ENCODE results near the gene ACVR2A.

ACVR2A gene

DNA sequence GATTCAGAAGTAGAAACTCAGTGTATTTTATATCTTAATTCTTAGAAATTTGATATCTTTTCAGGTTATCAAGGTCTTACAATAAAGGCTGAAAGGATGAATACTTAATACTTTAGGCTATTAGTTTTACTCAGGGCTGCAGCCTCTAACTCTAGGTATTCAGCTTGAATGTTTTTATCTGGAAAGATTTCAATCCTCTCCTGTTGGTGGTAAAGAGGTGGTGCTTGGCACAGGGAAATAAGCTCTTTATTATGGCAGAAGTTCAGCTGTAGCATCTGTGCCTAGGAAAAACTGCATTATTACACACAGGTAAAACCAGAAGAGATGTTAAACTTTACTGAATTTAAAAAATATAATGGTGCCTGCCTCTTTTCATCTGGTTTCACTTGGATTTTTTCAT, 11.1 kb downstream of the ACVR2A start:
- DNase-seq, result no peak

DNA sequence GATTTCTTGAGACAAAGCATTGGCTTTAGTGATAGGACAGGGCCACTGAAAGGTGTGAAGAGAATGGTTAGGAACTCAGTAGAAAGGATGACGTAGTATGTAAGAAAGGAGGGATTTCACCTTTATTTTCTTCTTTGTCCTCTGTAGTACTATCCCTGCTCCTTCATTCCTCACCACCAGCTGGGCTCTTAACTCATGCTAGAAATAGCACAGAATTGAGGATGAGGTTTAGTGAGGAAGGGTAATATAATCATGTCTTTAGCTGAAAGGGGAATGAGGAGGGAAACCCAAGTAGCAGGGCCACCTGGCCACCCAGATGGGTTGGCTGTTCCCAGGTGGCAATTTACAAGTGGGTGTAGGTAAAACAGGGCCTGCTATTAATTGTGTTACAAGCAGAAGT, 15.2 kb downstream of the ACVR2A start:
- peak; percentile 16 for DNase-seq

DNA sequence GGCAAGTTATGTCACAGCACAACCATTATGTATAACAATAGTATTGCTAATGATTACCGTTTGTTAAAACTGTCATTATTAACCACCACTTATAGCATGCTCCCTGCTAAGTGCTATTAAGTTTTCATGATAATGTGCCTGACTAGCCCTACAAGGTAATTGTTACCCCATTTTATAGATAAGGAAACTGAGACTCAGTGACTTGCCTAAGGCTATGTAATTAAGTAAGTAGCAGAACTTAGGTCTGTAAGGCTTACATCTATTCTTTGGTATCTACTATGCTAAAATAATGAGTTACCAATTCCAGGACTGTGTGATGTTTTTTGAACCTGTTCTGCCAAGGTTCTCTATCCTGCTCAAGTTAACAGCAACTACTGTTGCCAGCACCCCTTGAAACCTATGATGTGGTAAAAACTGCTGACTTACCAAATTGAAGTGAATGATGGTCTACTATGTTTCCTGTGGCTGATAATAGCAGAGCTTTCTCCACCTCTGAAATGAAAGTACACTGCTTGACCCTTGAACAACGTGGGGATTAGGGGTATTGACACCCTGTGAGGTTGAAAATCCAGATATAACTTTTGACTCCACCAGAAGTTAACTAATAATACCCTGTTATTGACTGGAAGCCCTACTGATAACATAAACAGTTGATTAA, 18.2 kb downstream of the ACVR2A start:
- no peak for DNase-seq

DNA sequence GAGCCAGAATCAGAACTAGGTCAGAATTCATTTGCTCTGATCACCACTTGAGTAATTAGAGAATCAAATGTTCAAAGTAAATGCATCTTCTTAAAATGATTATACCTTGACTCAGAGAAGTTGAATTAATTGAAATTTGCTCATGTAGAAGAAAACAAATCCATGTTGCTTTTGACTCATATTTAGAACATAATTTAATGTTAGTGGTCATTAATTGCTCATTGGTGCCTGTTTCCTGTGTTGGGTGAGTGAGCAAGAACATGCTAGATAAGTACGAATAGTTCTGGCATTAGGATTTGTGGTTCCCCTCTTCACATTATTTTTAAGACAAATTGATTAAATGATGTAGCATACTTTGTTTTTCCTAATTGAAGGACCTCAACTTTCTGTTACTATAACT, 19.0 kb downstream of the ACVR2A start:
- no peak for DNase-seq

DNA sequence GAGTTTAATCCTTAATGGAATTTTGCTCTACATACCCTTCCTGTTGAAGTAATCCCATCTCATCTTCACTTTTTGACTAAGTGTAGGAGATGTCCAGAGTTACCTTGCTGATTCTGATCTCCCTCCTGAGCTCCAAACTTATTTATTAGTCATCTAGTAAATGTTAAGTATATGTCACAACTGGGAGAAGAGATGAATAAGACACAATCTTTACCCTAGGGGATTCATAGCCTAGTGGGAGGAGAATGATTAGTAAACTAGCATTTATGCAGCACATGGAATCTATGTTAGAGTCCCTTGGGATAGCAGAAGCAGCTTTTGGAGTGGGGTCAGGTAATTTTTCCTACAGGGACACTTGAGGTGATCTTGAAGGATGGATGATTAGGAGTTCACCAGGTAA, 20.7 kb downstream of the ACVR2A start:
- no peak for DNase-seq

DNA sequence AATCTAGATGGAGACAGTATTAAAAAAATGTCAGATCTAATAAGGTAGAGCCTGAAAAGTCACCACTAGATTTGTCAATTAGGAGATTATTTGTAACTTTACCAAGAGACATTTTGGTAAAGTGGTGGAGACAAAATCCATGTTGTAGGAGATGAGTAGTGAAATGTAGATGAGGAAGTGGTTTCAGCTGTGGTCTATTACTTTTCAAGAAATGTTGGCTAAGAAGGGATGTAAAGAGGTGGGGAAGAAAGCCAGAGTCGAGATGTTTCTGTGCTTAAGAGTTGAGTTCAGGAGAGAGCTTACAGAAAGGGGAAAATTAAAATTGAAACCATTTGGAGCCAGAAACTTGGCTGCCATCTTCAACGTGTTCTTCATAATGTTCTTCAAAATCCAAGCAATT, 22.2 kb downstream of the ACVR2A start:
- no peak for DNase-seq

DNA sequence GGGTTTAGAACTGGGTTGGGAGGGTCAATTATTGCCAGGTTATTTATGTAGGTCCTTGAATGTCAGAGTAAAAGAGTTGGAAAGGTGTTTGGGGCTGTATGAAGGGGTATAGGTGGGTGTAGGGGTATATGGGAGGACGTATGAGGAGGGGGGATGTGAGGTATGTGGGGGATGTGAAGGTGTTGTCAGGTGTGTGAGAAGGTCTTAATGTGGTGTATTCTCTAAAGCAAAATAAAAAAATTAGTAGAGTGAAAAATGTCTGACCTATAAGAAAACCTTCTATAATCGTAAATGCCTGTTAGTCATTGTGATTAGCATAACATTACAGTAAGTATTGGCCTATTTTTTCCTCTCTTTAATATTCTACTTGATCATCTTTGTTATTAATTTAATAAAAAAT, 25.1 kb downstream of the ACVR2A start:
- DNase-seq, result no peak

DNA sequence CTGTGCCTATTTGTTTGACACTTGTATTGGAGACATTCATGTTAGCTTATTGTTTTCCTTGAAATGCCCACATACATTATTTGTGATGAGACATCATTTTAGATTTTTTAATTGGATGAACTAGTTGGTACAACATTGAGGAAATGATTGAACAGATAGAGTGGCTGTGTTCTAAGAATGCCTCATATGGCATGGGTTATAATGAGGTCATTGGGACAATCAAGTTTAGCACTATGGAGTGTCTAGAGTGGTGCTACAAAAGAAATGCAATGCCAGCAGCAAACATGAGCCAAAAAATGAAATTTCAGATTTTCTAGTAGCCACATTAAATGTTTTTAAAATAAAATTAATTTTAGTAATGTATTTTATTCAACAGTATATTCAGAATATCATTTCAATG, 28.1 kb downstream of the ACVR2A start:
- DNase-seq, result no peak

DNA sequence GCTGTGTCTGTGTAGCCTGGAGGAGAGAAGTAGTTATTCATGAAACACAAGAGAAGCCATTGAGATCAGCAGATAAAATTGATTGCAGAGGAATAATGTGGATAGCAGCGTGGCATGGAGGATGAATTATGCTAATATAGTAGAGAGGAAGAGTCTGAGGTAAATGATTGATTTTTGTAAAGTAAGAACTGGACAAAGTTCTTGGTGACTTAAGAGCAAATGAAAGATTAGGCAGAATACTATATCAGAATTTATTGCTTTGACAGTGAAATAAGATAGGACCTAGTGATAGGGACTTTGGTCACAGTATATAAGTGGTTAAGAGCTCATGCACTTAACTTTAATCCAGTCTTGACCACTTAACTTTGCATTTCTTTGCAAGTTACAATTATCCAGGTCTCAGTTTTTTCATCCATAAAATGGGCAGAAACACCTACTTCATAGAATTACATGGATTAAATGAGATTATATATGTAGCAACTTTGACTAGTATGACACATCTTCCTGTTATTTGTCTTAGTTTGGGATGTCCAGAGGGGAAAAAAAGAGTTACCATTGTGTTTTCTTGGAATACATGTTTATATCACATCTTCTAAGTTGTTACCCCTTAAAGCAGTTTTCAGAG, 29.1 kb downstream of the ACVR2A start:
- no peak for DNase-seq

DNA sequence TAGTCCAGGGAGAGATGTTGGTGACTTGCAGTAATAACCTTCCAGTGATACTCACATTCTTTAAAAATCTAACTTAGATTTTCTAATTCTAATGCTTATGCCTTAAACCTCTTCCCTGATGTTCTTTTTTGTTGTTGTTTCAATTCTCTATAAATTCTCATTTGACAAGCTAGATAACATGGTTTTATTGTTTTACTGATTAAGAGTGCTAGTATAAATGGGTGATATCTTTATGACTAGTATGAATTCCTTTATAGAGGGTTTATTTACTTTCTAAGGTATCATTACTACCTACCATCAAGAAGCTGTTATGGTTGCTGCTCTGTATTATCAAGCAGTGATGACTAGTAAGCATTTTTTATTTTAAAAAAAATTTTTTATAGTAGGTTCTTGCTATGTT, 35.0 kb downstream of the ACVR2A start:
- DNase-seq, result no peak

DNA sequence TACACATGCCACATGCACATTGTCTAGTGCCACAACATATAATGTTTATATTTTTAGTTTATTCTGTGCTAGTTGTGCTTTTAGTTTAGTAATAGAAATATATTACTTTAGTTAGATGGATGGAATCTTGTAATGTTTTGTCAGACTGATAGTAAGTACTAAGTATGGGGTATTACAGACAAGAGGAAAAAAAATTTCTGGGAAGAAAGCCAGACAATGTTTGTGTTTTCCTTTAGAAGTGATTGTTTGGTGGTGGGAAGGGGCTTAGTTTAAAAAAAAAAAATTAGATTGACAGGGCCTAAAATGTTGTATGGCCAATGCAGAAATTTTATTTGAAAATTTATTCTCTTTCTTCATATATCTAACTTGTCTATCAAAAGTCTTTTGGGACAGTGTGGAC, 37.8 kb downstream of the ACVR2A start:
- no peak for DNase-seq

DNA sequence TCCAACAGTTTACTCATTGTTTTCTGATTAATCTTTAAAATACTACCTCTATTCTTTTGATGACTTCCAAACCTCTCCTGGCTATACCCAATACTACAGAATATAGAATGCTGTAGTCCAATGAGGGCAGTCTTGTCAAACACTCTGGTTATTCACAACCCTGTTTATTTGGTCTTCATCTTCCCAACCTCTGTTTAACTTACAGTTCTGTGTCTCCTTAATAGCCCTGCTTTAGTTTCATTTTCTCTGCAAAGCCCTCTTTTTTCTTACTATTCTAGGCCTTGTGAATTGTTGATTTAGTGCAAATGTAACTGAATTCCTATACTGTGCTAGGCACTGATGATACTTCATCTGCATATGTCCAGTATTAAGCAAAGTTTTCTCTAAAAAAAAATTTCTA, 40.0 kb downstream of the ACVR2A start:
- no peak for DNase-seq

DNA sequence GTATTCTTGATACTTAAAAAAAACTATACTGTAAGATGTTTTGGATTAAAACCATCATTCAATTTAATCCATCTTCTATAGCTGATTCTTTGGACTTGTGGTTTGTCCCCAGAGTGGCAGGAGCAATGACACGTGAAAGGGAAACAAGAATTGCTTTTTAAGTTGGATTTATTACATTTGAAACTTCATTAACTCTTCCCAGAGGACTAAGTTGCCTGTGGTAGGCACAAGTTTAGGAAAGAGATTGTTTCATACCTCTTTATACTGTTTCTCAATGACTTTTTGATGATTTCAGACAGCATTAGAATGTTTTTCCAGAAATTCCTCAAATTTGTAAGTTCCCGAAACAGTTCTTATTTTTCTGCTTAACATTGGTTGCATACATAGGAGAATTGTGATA, 41.3 kb downstream of the ACVR2A start:
- DNase-seq, result no peak

DNA sequence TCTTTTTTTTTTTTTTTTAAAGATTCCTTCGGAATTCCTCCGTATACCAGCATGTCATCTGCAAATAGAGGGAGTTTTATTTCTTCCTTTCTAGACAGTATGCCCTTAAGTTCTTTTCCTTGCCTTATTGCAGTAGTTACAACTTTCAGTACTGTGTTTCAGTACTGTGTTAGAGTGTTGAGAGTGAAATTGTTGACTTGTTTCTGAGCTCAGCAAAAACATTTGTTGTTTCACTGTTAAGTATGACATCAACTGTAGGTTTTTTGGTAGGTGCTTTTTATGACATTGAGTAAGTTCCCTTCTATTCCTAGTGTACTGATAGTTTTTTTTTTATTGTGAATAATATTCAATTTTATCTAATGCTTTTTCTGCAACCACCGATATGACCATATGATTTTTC, 43.9 kb downstream of the ACVR2A start:
- no peak for DNase-seq

DNA sequence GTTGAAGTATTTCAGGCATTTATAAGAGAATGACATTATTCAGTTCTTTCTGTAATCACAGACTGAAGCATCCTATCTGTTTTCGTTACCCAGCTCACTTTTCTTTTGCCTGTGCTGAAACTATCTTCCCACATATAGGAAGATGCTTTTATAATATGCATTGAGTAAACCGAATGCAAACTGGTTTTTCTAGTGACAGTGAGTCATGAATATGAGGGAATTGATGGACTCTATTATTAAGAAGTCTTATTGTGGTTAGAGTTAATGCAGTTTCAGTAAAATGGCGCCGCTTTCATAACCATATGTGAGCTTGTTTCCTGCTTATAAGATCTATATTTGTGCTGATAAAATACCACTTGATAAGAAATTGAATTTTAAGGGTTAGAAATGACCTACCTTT, 59.2 kb downstream of the ACVR2A start:
- DNase-seq, result no peak

DNA sequence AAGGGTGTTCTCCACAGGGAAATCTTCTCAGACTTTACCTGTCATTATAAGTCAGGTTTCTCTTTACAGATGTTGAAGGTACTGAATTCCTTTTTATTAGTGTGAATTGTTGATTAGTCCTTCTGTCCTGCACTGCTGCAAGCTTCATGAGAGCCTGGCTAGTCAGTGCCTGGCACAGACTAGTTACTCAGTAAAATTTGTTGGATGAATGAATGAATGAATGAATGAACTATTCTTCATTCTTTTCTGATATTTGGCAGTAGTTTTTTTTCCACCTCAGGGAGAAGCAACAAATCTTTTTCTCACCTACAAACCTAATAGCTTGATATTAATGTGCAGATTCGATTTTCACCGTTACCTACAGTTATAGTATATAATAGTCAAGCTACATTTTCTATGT, 64.3 kb downstream of the ACVR2A start:
- DNase-seq, result no peak

DNA sequence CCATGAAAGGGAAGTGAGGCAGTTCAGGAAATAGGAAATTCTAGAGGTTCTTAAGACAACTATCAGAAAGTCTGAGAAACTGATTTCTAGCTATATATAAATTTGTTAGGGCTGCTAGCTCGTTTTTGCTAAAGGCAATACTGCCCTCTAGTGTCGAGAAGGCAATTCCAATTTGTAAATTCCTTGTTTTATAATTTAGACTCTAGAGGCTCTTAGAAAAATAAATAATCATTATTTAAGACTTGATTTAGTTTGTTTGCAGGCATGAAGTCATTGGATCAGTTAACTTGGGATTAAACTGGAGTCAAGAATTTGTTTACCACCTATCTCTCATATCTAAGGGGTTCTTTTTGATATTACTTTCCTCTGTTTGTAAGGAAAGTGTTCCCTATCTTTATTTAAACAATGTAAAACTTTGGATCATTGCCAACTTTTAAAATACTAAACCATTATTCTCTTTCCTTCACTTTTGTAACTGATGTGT, 66.2 kb downstream of the ACVR2A start:
- DNase-seq, result peak; percentile 49

DNA sequence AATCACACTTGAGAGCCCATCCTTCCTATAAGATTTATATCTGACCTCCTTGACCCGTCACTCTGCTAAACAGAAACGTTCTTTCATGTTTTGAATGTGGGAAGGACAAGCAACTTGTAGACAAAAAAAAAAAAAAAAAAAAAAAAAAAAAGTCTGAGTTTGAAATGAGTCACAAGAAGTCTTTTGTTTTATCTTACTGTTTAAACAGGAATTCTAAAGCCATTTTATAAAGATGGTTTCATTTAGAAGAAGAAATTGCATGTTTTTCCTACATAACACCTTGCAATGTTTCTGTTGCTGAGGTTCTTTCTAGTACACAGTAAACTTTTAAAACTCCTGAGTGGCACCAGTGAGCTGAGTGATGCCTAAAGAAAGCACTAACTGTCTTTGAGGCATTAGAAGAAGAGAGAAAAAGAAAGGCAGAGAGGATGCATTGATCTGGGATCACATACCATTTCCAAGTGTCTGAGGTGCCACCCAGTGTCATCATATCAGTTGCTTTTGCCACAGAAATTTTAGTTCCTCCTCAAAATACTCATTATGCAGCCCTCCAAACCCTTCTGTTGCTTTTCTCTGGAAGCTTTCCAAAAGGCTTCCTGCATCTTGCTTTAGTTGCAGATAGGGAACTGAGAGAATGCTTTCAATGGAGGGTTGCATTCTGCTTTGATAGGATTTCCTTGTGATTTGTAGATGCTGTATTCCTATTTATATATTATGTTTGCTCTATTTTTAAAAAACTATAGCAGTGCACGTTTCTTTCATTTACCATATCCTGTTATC, 69.1 kb downstream of the ACVR2A start:
- DNase-seq, result peak; percentile 18

DNA sequence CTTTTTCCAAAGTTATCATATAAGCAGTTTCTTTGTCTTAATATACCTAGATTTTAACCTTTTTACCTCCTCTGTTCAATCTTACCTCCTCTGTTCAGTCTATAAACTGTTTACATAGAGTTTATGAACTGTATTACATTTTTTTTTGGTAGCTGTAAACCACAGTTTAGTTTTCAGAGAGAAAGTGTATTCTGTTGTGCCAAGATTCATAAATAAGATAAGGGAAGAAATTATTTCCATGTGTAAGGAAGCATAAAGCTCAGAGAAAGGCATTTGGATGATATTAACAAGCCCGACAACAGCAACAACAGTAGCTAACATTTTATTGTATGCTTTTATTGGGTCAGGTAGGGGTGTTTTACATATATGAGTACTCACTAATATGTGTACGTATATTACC, 71.2 kb downstream of the ACVR2A start:
- no peak for DNase-seq

DNA sequence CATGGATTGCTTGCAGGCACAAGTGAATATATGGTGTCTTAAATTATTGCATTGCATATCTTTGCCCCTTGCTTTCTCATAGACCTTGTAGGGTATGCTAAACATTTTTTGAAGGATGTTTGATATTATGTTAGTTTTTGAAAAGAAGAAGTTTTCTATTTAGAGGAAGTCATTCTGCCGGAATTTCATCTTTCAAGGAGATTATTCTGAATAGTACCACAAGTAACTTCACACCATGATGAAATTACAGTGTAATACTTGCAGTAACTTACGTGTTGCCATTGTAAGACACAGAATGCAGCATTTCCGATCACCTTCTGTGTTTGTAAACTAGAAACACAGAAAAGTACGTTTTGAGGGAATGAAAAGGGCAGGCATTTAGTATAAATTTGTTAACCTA, 71.9 kb downstream of the ACVR2A start:
- no peak for DNase-seq

DNA sequence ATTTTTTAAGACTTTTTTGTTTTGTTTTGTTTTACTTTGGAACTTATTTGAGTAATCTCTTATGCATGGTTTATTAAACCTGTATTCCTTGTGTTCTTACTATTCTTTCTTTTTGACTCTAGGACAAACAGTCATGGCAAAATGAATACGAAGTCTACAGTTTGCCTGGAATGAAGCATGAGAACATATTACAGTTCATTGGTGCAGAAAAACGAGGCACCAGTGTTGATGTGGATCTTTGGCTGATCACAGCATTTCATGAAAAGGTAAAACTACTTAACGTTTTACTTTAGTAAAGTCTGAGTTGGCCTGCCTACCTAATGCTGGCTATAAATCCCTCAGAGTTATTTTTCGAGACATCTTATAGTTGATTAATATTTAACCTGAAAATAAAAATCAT, 72.3 kb downstream of the ACVR2A start:
- DNase-seq, result no peak

DNA sequence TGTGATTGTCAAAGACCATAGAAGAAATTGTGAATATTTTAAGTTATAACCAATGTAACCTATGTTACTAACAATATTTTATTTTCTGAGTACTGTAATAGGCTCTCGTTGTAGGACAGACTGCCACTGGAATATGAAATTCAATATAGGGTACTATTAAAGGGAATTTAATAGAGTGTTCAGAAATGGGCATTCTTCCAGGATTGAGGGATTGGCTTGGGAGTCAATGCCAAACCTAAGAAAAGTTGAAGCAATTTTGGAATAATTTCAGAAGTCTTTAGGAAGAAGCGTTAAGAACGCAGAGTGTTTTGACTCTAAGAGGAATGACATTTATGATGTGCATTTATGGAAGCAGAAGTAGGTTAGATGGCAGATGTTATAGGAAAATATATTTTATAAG, 79.0 kb downstream of the ACVR2A start:
- DNase-seq, result no peak

DNA sequence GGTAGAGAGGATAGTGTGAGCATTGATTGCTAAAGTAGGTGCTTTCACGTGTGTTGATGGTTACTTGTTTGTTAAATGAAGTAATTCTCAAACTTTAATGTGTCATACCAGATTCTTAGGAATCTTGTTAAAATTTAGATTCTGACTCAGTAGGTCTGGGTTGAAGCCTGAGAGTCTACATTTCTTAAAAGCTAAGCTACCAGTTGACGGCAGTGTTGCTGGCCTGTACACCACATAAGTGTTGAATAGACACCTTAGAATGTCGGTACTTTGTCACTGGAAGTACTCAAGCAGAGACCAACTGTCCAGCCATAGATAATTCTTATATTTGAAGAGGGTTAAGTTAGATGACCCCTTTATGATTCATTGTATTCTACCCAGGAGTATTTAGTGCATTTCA, 79.8 kb downstream of the ACVR2A start:
- no peak for DNase-seq

DNA sequence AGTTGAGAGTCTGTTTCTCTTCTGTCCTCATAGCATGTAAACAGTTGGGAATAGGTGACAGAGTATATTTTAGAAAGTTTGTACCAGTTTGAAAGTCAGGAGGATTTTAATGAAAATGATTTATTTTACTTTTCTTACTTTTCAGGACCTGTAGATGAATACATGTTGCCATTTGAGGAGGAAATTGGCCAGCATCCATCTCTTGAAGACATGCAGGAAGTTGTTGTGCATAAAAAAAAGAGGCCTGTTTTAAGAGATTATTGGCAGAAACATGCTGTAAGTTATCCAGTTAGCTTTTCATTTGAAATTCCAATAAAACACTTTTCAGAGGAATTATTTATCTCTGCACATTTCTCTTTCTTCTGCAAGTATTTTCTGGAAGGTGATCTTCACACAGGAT, 81.1 kb downstream of the ACVR2A start:
- DNase-seq, result no peak

All from NCI-H2029 (cell line).